ENCODE measurements around the gene SYNDIG1. TPM values are rescaled to one million over a fixed set of nuclear protein-coding genes. Genes with fewer than 3 reads are reported as not detected.

Gene SYNDIG1
- total RNA-seq, 1 experiment from 2014 or later, result 17.9 TPM

DNA sequence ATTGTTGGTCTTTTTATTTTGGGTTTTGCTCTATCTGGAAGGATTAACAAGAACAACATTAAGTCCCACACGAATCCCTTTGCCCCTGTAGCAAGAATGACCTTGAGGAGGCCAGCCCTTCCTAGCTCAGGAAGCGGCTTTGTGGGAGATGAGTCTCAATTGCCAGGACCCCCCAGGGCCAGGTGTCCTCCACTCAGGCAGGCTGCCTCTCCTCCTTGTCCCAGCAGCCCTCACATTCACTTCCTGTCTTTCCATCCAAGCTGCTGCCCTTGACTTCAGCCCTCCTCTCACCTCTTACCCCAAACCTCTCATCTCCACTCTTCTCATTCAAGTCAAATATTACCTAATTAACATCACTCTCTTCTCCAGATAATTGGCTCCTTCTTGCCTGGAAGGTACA lies 22.6 kb upstream of the SYNDIG1 start:
- H3K27ac ChIP-seq (ENCODE audit: low read depth, low read length, poor library complexity, severe bottlenecking), result no peak overlapping the region
- DNase-seq (ENCODE audit: low spot score), result no peak
- ChIA-PET CTCF (no interaction called here), POLR2A (ENCODE audit: low non-redundant PET) (no interaction called here)
- intact Hi-C loops (cut with micrococcal nuclease; ENCODE audit: unreplicated experiment), result loop anchor here (10.0 kb wide), 1 partner anchor 62 kb away; no protein-coding TSS in a partner anchor
- H3K9me3 ChIP-seq (ENCODE audit: low read depth, low read length, poor library complexity, severe bottlenecking), result no peaks in the 10 kb centered on the region
- no TSS peak for BruUV-seq (replicated peaks)
- TF ChIP-seq, protein P1, sequence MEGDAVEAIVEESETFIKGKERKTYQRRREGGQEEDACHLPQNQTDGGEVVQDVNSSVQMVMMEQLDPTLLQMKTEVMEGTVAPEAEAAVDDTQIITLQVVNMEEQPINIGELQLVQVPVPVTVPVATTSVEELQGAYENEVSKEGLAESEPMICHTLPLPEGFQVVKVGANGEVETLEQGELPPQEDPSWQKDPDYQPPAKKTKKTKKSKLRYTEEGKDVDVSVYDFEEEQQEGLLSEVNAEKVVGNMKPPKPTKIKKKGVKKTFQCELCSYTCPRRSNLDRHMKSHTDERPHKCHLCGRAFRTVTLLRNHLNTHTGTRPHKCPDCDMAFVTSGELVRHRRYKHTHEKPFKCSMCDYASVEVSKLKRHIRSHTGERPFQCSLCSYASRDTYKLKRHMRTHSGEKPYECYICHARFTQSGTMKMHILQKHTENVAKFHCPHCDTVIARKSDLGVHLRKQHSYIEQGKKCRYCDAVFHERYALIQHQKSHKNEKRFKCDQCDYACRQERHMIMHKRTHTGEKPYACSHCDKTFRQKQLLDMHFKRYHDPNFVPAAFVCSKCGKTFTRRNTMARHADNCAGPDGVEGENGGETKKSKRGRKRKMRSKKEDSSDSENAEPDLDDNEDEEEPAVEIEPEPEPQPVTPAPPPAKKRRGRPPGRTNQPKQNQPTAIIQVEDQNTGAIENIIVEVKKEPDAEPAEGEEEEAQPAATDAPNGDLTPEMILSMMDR (conservative IDR thresholded peaks at IDR 0.05; ENCODE audit: low read depth, low read length), result no peak
- TF ChIP-seq EZH2 (IDR thresholded peaks at IDR 0.05; ENCODE audit: borderline replicate concordance, low read depth, low read length, poor library complexity, severe bottlenecking), result no peak
- no peaks in the 10 kb centered on the region for H3K36me3 ChIP-seq (ENCODE audit: insufficient read depth, low read length, poor library complexity, severe bottlenecking)
- no peaks in the 10 kb centered on the region for H3K27me3 ChIP-seq (replicated peaks; ENCODE audit: insufficient read depth, low read depth, low read length, poor library complexity)
- H3K4me1 ChIP-seq (ENCODE audit: insufficient read depth, low read length, poor library complexity, severe bottlenecking), result no peaks in the 10 kb centered on the region
- no peak overlapping the region for H3K4me3 ChIP-seq (ENCODE audit: low read depth, low read length, poor library complexity, severe bottlenecking)

DNA sequence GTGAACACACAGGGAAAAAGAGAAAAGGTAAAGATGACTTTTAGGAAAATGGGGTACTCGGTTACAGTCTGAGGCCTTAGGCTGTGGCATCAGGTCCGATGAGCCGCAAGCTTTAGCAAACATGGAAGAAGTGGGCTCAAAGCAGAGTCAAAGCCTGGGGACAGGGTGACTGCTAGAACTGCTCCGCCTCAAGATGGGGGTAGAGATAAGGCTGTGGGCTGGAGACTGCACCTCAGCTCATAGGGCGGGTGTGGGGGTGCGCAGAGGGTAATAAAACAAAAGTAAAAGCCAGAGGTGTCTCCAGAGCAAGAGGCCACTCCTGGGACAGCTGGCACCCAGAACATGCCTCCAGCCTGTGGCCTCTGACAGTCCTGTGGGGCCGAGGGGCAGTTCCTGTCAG lies 21.3 kb upstream of the SYNDIG1 start:
- POLR2A ChIA-PET (ENCODE audit: low non-redundant PET), result no interaction called here
- H3K4me3 ChIP-seq (ENCODE audit: low read depth, low read length, poor library complexity, severe bottlenecking), result no peak overlapping the region
- no peaks in the 10 kb centered on the region for H3K27me3 ChIP-seq (replicated peaks; ENCODE audit: insufficient read depth, low read depth, low read length, poor library complexity)
- no peak for TF ChIP-seq EZH2 (IDR thresholded peaks at IDR 0.05; ENCODE audit: borderline replicate concordance, low read depth, low read length, poor library complexity, severe bottlenecking)
- TF ChIP-seq, protein P1 (conservative IDR thresholded peaks at IDR 0.05; ENCODE audit: low read depth, low read length), result no peak
- no peaks in the 10 kb centered on the region for H3K4me1 ChIP-seq (ENCODE audit: insufficient read depth, low read length, poor library complexity, severe bottlenecking)
- no peaks in the 10 kb centered on the region for H3K9me3 ChIP-seq (ENCODE audit: low read depth, low read length, poor library complexity, severe bottlenecking)
- BruUV-seq (replicated peaks), result no TSS peak
- H3K27ac ChIP-seq (ENCODE audit: low read depth, low read length, poor library complexity, severe bottlenecking), result no peak overlapping the region
- intact Hi-C loops (cut with micrococcal nuclease; ENCODE audit: unreplicated experiment), result loop anchor here (10.0 kb wide), 1 partner anchor 63 kb away; no protein-coding TSS in a partner anchor
- no peaks in the 10 kb centered on the region for H3K36me3 ChIP-seq (ENCODE audit: insufficient read depth, low read length, poor library complexity, severe bottlenecking)
- CTCF ChIA-PET, result no interaction called here
- no peak for DNase-seq (ENCODE audit: low spot score)

DNA sequence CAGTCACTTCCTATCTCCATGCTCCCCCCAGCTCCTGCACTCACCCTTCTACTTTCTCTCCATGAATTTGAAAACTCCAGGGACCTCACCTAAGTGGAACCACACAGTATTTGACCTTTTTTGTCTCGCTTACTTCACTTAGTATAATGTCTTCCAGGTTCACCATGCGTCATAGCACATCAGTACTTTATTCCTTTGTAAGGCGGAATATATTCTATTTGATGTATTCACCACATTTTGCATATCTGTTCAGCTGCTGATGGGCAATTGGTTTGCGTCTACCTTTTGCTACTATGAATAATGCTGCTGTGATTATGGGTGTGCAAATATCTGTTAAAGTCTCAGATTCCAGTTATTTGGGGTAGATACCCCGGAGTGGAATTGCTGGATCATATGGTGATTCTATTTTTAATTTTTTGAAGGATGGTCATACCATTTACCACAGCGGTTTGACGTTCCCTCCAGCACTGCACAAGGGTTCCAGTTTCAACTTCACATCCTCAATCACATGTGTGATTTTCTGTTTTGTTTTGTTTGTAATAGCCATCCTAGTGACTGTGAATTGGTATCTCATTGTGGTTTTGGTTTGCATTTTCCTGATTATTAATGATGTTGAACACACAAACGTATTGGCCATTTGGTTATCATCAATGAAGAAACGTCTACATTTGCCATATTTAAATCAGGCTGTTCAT lies 20.3 kb upstream of the SYNDIG1 start:
- TF ChIP-seq, protein P1 (conservative IDR thresholded peaks at IDR 0.05; ENCODE audit: low read depth, low read length), result no peak
- no peak for TF ChIP-seq EZH2 (IDR thresholded peaks at IDR 0.05; ENCODE audit: borderline replicate concordance, low read depth, low read length, poor library complexity, severe bottlenecking)
- POLR2A ChIA-PET (ENCODE audit: low non-redundant PET), result no interaction called here

More for the DNA sequence above, 20.3 kb upstream of the SYNDIG1 start:
- intact Hi-C loops (cut with micrococcal nuclease; ENCODE audit: unreplicated experiment), result loop anchor here (10.0 kb wide), 1 partner anchor 64 kb away; no protein-coding TSS in a partner anchor
- BruUV-seq (replicated peaks), result no TSS peak
- H3K9me3 ChIP-seq (ENCODE audit: low read depth, low read length, poor library complexity, severe bottlenecking), result no peaks in the 10 kb centered on the region
- no peaks in the 10 kb centered on the region for H3K4me1 ChIP-seq (ENCODE audit: insufficient read depth, low read length, poor library complexity, severe bottlenecking)
- no peak overlapping the region for H3K4me3 ChIP-seq (ENCODE audit: low read depth, low read length, poor library complexity, severe bottlenecking)
- no peaks in the 10 kb centered on the region for H3K36me3 ChIP-seq (ENCODE audit: insufficient read depth, low read length, poor library complexity, severe bottlenecking)
- CTCF ChIA-PET, result no interaction called here
- H3K27me3 ChIP-seq (replicated peaks; ENCODE audit: insufficient read depth, low read depth, low read length, poor library complexity), result no peaks in the 10 kb centered on the region
- no peak for DNase-seq (ENCODE audit: low spot score)
- no peak overlapping the region for H3K27ac ChIP-seq (ENCODE audit: low read depth, low read length, poor library complexity, severe bottlenecking)

Measured in A673 (cell line).